ENCODE results near the gene CAPN15. TPM values are rescaled to one million over a fixed set of nuclear protein-coding genes. Genes with fewer than 3 reads are reported as not detected.

Gene CAPN15
- total RNA-seq, 1 experiment from 2014 or later, result 26.7 TPM

DNA sequence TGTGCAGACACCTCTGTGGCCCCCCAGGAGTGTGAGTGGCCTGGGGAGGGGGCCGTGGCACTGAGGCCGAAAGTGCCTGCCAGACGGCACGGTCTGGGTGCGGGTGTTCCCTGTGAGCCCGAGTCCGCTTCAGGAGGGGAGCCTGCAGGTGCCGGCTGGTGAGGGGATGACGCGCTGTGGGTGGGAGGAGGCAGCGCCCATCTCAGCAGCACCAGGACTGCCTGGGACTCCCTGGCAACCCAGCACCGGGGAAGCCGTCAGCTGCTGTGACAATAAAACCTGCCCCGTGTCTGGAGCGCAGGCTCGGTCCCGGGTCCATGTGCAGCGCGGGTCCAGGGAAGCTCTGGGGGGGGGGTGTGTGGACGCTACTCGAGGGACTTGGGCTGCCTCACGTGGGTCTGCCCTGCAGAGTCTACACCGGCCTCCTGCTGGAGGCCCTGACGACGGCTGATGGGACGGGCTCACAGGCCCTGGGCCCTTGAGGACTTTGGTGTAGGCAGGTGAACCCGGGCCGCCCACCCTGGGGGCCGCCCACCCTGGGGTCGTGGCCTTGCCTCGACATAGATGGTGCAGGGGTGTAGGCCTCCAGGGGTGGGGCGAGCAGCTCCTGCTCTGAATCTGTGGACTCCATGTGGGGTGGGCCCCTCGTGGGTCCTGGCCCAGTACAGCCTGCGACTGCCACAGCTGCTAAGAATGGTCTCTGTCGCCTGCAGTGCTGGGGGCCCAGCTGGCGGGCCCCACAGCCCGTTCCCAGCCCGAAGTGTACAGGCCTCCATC, 56.5 kb downstream of the CAPN15 start:
- Histone ChIP-seq H3K4me1 (ENCODE audit: low read length) (peaks cover 24% of the 10 kb centered on the region), H3K9me2 (replicated peaks; ENCODE audit: insufficient read depth, low read length) (no peaks in the 10 kb centered on the region), H3K27me3 (ENCODE audit: low read length) (no peaks in the 10 kb centered on the region), H3K27ac (ENCODE audit: low read length) (no peak overlapping the region), H3K36me3 (ENCODE audit: insufficient read depth, low read length) (no peaks in the 10 kb centered on the region), H3K9ac (ENCODE audit: low read length) (no peak overlapping the region), H3K9me3 (ENCODE audit: low read length) (no peaks in the 10 kb centered on the region), H3K4me2 (ENCODE audit: low read depth, low read length, poor library complexity, severe bottlenecking) (no peak overlapping the region), H4K20me1 (ENCODE audit: insufficient read depth, low read depth, low read length) (peaks cover 6% of the 10 kb centered on the region; the same call in 1 of the 2 replicates), H2AFZ (ENCODE audit: low read length) (no peak overlapping the region), H3K79me2 (ENCODE audit: low read length) (peaks cover 6% of the 10 kb centered on the region; the same call in 1 of the 2 replicates), H3K4me3 (ENCODE audit: low read length) (no peak overlapping the region)
- DNase-seq, result no peak

DNA sequence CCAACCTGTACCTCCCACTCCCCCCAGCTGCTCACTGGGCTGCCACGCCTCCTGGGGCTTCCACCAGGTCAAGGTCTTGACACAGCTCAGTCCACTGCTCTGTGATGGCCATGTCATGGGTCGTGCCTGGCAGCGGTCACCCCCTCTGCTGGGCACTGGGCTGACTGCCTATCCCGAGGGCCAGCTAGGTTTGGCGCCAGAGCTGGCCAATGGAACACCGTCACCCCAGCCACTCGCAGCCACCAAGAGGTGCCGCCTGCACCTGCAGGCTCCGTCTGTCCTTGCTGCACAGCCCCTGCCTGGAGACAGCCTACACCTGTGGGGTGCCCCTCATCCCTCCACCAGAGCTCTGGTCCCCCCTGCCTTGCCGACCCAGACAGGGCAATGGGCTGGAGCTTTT, 57.8 kb downstream of the CAPN15 start:
- Histone ChIP-seq H3K27me3 (ENCODE audit: low read length) (no peaks in the 10 kb centered on the region), H3K4me1 (ENCODE audit: low read length) (peaks cover 24% of the 10 kb centered on the region), H3K27ac (ENCODE audit: low read length) (no peak overlapping the region), H3K79me2 (ENCODE audit: low read length) (peaks cover 6% of the 10 kb centered on the region; the same call in 1 of the 2 replicates), H3K4me3 (ENCODE audit: low read length) (no peak overlapping the region), H2AFZ (ENCODE audit: low read length) (no peak overlapping the region), H3K9me3 (ENCODE audit: low read length) (no peaks in the 10 kb centered on the region), H3K4me2 (ENCODE audit: low read depth, low read length, poor library complexity, severe bottlenecking) (no peak overlapping the region), H3K9ac (ENCODE audit: low read length) (no peak overlapping the region), H3K9me2 (replicated peaks; ENCODE audit: insufficient read depth, low read length) (no peaks in the 10 kb centered on the region), H3K36me3 (ENCODE audit: insufficient read depth, low read length) (no peaks in the 10 kb centered on the region), H4K20me1 (ENCODE audit: insufficient read depth, low read depth, low read length) (peaks cover 6% of the 10 kb centered on the region)
- peak; percentile 63 for DNase-seq

DNA sequence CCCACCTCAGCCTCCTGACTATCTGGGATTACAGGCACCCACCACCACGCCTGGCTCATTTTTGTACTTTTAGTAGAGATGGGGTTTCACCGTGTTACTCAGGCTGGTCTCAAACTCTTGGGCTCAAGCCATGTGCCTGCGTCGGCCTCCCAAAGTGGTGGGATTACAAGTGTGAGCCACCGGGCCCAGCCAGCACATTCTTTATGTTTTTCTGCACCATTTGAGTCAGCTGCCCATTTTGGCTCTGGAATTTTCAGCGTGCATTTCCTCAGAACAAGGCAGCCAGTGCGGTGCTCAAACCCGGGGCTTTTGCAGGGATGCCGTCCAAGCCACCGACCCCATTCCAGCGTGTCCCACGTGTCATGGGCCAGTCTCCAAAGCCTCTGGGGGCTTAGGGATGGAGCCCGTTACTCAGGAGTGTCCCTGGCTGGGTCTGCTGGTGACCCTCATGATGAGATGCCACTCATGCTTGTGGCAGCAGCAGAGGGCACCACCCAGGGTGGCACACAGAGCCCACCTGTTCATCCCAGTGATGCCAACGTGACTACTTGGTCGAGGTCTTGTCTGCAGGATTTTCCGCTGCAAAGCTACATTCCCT, 58.6 kb downstream of the CAPN15 start:
- no peak overlapping the region for H3K27ac ChIP-seq (ENCODE audit: low read length)
- no peaks in the 10 kb centered on the region for H3K27me3 ChIP-seq (ENCODE audit: low read length)
- peaks cover 14% of the 10 kb centered on the region for H4K20me1 ChIP-seq (ENCODE audit: insufficient read depth, low read depth, low read length)
- peaks cover 6% of the 10 kb centered on the region; the same call in 1 of the 2 replicates for H3K79me2 ChIP-seq (ENCODE audit: low read length)
- no peaks in the 10 kb centered on the region for H3K9me2 ChIP-seq (replicated peaks; ENCODE audit: insufficient read depth, low read length)
- no peaks in the 10 kb centered on the region for H3K36me3 ChIP-seq (ENCODE audit: insufficient read depth, low read length)
- DNase-seq, result no peak
- H3K9ac ChIP-seq (ENCODE audit: low read length), result no peak overlapping the region
- H3K4me3 ChIP-seq (ENCODE audit: low read length), result no peak overlapping the region
- H3K4me2 ChIP-seq (ENCODE audit: low read depth, low read length, poor library complexity, severe bottlenecking), result no peak overlapping the region
- no peaks in the 10 kb centered on the region for H3K9me3 ChIP-seq (ENCODE audit: low read length)
- H2AFZ ChIP-seq (ENCODE audit: low read length), result no peak overlapping the region
- H3K4me1 ChIP-seq (ENCODE audit: low read length), result peaks cover 32% of the 10 kb centered on the region

DNA sequence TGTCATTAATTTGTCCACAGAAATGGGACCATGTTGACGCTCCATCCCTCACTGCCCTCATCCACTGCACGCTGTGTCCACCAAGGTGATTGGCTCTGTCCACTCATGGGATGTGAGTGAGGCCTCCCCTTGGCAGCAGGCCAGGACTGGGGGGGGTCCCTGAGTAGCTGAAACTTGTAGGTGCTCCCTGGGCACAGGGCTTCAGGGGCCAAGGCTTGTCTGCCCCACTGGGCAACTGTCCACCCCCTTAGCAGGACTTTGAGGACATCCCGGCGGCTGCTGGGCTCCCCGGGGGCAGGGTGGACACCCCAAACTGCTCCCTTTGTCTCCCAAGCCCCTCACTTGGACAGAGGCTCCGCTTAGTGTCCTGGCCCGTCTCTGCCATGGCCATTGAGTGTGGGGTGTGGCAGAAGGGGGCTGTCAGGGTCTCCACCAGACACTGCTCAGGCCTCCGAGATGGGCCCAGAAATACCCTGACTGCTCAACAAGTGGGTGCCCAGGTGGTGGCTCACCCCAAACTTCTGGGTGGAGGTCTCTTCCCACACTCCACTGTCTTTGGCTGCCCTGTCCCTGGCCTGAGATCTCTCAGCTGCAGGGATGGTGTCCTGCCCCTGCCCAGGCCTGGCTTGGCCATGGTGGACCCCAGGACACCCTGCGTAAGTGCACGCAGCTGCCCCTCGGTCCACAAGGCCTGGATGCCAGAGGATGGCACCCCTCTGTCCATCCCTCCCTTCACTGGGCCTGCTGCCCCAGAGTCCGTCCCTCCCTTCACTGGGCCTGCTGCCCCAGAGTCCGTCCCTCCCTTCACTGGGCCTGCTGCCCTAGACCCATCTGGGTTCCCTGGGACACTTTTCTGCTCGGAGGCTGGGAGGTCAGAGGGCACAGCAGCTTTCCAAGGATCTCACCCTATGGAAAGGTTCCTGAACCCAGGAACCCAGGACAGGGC, 59.4 kb downstream of the CAPN15 start:
- Histone ChIP-seq H3K27me3 (ENCODE audit: low read length) (no peaks in the 10 kb centered on the region), H3K36me3 (ENCODE audit: insufficient read depth, low read length) (no peaks in the 10 kb centered on the region), H3K27ac (ENCODE audit: low read length) (no peak overlapping the region), H3K9me3 (ENCODE audit: low read length) (no peaks in the 10 kb centered on the region), H3K9ac (ENCODE audit: low read length) (peak overlapping the region; percentile 95), H3K9me2 (replicated peaks; ENCODE audit: insufficient read depth, low read length) (no peaks in the 10 kb centered on the region), H2AFZ (ENCODE audit: low read length) (no peak overlapping the region), H4K20me1 (ENCODE audit: insufficient read depth, low read depth, low read length) (peaks cover 20% of the 10 kb centered on the region), H3K79me2 (ENCODE audit: low read length) (peaks cover 6% of the 10 kb centered on the region; the same call in 1 of the 2 replicates), H3K4me1 (ENCODE audit: low read length) (peaks cover 36% of the 10 kb centered on the region), H3K4me2 (ENCODE audit: low read depth, low read length, poor library complexity, severe bottlenecking) (peak overlapping the region; percentile 72), H3K4me3 (ENCODE audit: low read length) (peak overlapping the region; percentile 85; the same call in 1 of the 2 replicates)
- DNase-seq, result no peak

DNA sequence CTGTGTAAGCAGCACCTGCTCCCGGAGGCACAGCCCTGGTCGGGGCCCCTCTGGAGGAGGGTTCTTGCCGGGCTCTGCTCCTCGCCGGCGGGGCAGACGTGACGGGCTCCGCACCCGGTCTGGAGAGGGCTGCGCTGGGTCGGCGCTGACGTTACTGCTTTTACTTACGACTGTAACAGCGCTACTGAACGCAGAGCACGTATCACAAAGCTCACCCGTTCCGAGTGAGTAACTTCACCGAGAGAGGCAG, 61.1 kb downstream of the CAPN15 start:
- Histone ChIP-seq H4K20me1 (ENCODE audit: insufficient read depth, low read depth, low read length) (peaks cover 37% of the 10 kb centered on the region), H2AFZ (ENCODE audit: low read length) (peak overlapping the region; percentile 23; the same call in 1 of the 2 replicates), H3K9me3 (ENCODE audit: low read length) (no peaks in the 10 kb centered on the region), H3K27ac (ENCODE audit: low read length) (peak overlapping the region; percentile 88), H3K79me2 (ENCODE audit: low read length) (peaks cover 6% of the 10 kb centered on the region; the same call in 1 of the 2 replicates), H3K4me3 (ENCODE audit: low read length) (peak overlapping the region; percentile 85), H3K9me2 (replicated peaks; ENCODE audit: insufficient read depth, low read length) (no peaks in the 10 kb centered on the region), H3K4me1 (ENCODE audit: low read length) (peaks cover 44% of the 10 kb centered on the region), H3K4me2 (ENCODE audit: low read depth, low read length, poor library complexity, severe bottlenecking) (peak overlapping the region; percentile 72), H3K27me3 (ENCODE audit: low read length) (no peaks in the 10 kb centered on the region), H3K9ac (ENCODE audit: low read length) (peak overlapping the region; percentile 95), H3K36me3 (ENCODE audit: insufficient read depth, low read length) (no peaks in the 10 kb centered on the region)
- DNase-seq, result peak; percentile 88

DNA sequence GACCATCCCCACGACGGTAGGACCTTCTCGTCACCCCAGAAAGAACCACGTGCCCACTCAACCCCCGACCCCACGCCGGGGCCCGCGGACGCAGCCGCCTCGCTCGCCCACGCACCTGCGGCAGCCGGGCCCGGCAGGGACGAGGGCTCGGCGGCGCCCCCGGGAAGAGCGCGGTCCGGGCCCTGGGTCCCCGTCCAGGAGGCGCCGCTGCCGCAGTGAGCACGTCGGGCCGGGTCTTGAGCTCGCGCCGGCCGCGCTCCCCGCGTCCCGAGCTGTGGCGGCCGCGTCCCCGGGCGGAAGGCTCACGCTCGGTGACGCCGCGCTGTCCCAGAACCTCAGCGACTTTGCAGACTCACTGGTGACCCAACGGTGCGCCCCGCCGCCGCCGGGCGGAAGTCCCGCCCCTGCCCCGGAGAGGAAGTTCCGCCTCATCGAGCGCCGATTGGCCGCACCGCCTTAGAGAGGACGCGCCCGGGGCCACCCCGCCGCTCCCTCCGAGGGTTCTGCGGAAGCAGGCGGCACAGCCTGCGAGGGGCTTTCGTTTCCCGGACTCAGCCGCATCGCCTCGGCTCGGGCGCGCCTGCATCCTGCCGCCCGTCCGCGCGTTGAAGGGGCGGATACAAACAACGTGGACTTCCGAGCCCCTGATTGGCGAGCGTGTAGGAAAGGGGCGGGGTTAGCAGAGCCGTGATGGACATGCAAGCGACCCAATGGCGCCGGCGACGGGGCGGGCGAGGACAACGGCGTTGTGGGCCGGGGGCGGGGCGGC, 61.6 kb downstream of the CAPN15 start:
- Histone ChIP-seq H3K4me1 (ENCODE audit: low read length) (peaks cover 45% of the 10 kb centered on the region), H3K79me2 (ENCODE audit: low read length) (peaks cover 11% of the 10 kb centered on the region; the same call in 1 of the 2 replicates), H4K20me1 (ENCODE audit: insufficient read depth, low read depth, low read length) (peaks cover 42% of the 10 kb centered on the region)

DNA sequence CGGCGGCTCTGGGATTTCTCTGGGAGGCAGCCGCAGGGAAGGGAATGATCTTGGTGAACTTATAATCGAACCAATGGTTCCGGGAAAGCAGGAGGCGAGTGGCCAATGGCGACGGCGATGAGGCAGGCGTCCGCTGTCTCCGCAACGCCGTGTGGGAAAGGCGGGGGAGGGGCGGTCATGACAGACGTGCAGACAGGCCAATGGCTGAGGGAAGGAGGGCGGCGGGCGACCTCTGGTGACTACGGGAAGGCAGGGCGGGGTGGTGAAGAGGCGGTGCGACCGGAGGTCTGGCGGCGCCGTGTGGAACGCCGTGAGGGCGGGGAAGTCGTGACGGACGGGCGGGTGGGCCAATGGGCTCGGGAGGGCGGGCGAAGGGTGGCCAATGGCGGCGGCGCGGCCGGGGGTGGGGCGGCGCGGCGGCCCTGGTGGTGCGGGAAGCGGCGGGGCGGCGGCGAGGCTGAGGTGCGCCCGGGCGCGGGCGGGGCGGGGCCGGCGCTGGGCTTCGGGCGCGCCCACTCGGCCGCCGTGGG, 62.2 kb downstream of the CAPN15 start, which contains the start of gene RAB40C:
Gene RAB40C (plus strand): TSS at position 409 of the 530 bp plus-strand sequence. CDS start 226 bp downstream, outside the sequence.
- Histone ChIP-seq H3K36me3 (ENCODE audit: insufficient read depth, low read length) (no peaks in the 10 kb centered on the region), H4K20me1 (ENCODE audit: insufficient read depth, low read depth, low read length) (peaks cover 46% of the 10 kb centered on the region), H3K9me3 (ENCODE audit: low read length) (no peaks in the 10 kb centered on the region), H3K4me1 (ENCODE audit: low read length) (peaks cover 45% of the 10 kb centered on the region), H3K9me2 (replicated peaks; ENCODE audit: insufficient read depth, low read length) (no peaks in the 10 kb centered on the region), H3K4me2 (ENCODE audit: low read depth, low read length, poor library complexity, severe bottlenecking) (peak within 1 kb of the TSS; percentile 88), H3K27me3 (ENCODE audit: low read length) (no peaks in the 10 kb centered on the region), H3K27ac (ENCODE audit: low read length) (peak within 1 kb of the TSS; percentile 88), H2AFZ (ENCODE audit: low read length) (peak within 1 kb of the TSS; percentile 97), H3K9ac (ENCODE audit: low read length) (peak within 1 kb of the TSS; percentile 95), H3K4me3 (ENCODE audit: low read length) (peak within 1 kb of the TSS; percentile 86), H3K79me2 (ENCODE audit: low read length) (peaks cover 15% of the 10 kb centered on the region; the same call in 1 of the 2 replicates)
- DNase-seq, result peak; percentile 99

More for the DNA sequence above, 61.6 kb downstream of the CAPN15 start:
- Histone ChIP-seq H3K27me3 (ENCODE audit: low read length) (no peaks in the 10 kb centered on the region), H3K9me3 (ENCODE audit: low read length) (no peaks in the 10 kb centered on the region), H2AFZ (ENCODE audit: low read length) (peak overlapping the region; percentile 97), H3K4me2 (ENCODE audit: low read depth, low read length, poor library complexity, severe bottlenecking) (peak overlapping the region; percentile 72), H3K4me3 (ENCODE audit: low read length) (peak overlapping the region; percentile 85), H3K9ac (ENCODE audit: low read length) (peak overlapping the region; percentile 95), H3K27ac (ENCODE audit: low read length) (peak overlapping the region; percentile 88), H3K36me3 (ENCODE audit: insufficient read depth, low read length) (no peaks in the 10 kb centered on the region), H3K9me2 (replicated peaks; ENCODE audit: insufficient read depth, low read length) (no peaks in the 10 kb centered on the region)
- DNase-seq, result peak; percentile 98
